Measurements from ENCODE around the gene PRH2.

PRH2 gene

DNA sequence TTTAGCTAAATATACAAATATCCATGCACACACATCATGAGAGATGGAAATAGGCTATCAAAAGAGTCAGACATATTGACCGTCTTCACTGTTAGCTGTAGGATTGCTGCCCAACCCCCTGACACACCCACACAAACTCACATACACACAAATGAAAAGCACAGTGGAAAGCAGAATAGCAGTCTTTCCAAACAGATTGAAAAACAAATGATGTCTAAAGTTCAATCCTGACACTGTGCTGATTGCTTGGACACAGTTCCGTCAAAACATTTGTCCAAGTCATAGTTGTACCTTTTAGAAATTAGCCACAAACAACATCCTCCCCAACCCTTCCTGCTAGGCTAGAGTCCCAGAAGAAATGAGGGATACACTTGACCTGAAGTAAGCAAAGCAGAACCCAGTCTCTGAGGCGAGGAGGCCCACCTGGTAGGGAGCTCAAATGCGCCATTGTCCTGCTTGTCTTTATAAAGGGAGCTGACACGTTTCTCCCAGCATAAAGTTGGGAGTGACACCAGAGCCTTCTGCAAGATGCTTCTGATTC lies at the start of gene PRH2:
PRH2 (plus strand) TSS at position 491 of the 541 bp plus-strand sequence; CDS start at position 529, 38 bp downstream.
- DNase-seq = no peak

DNA sequence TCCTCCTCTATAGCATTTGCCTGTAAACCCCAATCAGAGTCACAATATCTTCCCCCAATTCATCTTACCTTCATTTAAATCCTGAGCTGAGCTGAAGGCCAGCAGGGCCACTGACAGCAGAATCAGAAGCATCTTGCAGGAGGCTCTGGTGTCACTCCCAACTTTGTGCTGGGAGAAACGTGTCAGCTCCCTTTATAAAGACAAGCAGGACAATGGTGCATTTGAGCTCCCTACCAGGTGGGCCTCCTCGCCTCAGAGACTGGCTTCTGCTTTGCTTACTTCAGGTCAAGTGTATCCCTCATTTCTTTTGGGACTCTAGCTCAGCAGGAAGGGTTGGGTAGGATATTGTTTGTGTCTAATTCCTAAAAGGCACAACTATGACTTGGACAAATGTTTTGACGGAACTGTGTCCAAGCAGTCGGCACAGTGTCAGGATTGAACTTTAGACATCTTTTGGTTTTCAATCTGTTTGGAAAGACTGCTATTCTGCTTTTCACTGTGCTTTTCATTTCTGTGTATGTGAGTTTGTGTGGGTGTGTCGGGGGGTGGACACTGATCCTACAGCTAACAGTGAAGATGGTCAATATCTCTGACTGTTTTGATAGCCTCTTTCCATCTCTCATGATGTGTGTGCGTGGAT lies 44.8 kb upstream of the PRH2 start, which contains the start of gene PRH1:
PRH1 (minus strand) TSS at position 170 of the 640 bp plus-strand sequence; CDS start at position 132, 38 bp downstream.
- no peak for DNase-seq

DNA sequence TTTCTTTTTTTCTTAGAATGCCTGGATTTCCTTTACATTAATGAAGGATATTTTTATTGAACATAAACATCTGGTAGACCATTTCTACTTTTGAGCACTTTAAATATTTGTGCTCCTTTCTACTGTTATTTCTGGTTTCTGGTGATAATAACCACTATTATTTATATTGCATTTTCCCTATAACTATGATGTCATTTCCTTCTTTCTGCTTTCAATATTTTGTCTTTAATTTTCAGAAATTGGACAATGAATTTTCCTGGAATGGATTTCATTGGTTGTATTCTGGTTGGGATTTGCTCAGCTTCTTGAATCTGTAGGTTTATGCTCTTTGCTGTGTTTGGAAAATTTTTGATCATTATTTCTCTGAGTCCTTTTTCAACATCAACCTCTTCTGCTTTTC lies 39.8 kb upstream of the PRH2 start:
- DNase-seq = no peak

DNA sequence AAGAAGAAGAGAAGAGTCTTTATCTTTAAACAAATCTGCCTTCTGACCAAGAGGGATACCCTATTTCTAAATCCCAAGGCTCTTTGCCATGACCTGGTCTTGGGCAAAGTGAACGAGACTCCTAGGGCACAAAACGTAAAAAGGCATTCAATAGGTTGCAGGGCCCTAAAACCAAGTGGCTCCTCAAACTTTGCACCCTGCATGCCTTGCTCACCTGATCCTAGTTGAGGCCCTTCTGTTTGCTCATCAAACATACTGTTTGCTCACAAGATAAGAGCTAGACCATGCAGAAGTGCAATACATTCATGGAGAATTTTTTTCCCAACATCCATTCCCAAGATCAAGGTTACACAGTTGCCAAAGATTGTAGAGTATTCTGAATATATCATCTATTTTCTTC lies 37.1 kb upstream of the PRH2 start:
- no peak for DNase-seq

- no peak for DNase-seq
Observed at GRCh38 chr12:10896854-10897253, 32.2 kb upstream of the PRH2 start.

GRCh38 chr12:10900530-10900929 lies 28.5 kb upstream of the PRH2 start:
- DNase-seq = no peak

GRCh38 chr12:10900972-10901371 lies 28.1 kb upstream of the PRH2 start:
- no peak for DNase-seq

DNA sequence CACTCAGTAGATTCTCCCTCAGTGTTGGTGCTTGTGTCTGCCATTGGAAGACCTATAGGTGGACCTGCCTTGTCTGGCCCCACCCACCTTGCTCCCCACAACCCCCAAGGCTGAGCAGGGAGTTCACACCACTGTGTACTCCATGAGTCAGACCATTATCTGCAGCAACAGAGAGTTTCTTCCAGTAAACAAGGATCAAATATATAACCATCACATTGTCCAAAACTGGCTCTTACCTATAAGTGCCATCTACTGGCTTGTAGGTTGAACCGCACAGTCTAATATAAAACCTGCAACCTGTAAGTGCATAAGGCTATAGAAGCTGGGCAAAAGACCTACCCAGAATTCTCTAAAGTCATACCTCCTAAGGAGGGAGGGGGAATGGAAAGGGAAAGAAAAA lies 27.6 kb upstream of the PRH2 start:
- no peak for DNase-seq

DNA sequence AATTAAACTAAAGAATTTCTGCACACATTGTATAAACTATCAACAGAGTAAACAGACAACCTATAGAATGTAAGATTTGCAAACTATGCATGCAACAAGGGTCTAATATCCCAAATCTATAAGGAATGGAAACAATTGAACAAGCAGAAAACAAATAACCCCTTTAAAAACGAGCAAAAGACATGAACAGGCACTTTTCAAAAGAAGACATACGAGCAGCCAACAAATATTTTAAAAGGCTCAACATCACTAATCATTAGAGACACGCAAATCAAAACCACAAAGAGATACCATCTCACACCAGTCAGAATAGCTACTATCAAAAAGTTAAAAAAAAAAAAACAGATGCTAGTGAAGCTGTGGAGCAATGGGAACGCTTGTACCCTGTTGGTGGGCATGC lies 24.4 kb upstream of the PRH2 start:
- no peak for DNase-seq

- no peak for DNase-seq
Observed at GRCh38 chr12:10909462-10909861, 19.6 kb upstream of the PRH2 start, which contains the start of gene TAS2R13. TAS2R13 (minus strand) TSS chr12:10909562; CDS start chr12:10909298, 264 bp downstream.

GRCh38 chr12:10910380-10910779 lies 18.7 kb upstream of the PRH2 start:
- DNase-seq = no peak

- DNase-seq = no peak
Observed at GRCh38 chr12:10919809-10920208, 9.2 kb upstream of the PRH2 start.

DNA sequence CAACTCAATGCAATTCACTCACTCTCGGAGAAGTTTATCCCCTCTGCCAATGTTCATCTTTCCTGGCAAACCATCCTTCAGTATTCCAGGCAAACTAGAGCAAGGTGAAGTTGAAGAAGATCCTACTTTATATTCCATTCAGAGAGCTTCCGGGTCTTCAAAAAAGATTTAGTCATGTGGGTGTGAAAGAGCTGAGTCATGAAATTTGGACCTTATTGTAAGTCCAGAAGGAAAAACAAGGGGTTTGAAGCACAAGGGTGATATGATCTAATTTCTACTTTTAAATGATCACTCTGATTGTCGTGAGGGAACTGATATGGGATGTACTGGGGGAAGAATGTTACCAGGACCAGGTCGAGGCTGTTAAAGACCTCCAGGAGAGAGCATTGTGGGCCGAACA lies 2.8 kb upstream of the PRH2 start:
- DNase-seq = no peak

- peak; percentile 3 to 25 for DNase-seq
Observed at GRCh38 chr12:10936506-10936905, 7.5 kb downstream of the PRH2 start.

GRCh38 chr12:10939163-10939562 lies 10.1 kb downstream of the PRH2 start, which contains the start of gene TAS2R14:
TAS2R14 (minus strand) TSS chr12:10939263; CDS start chr12:10939207, 56 bp downstream.
- DNase-seq = no peak

- no peak for DNase-seq
Observed at GRCh38 chr12:10940389-10940788, 11.4 kb downstream of the PRH2 start.

DNA sequence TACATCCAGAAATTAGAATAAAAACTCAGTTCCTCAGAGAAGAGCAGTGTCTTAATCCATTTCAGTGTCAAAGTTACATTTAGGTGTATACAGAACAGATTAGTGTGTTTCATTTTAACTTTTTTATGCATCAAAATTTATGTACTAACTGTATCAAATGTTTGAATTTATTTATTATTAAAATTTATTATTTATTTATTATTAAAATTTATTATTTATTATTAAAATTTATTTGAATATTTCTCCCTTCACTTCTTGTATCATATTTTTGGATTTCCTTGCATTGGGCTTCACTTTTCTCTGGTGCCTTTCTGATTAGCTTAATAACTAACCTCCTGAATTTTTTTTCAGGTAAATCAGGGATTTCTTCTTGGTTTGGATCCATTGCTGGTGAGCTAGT lies 12.3 kb downstream of the PRH2 start:
- DNase-seq = no peak

GRCh38 chr12:10941916-10942607 lies 13.0 kb downstream of the PRH2 start:
- DNase-seq = no peak

DNA sequence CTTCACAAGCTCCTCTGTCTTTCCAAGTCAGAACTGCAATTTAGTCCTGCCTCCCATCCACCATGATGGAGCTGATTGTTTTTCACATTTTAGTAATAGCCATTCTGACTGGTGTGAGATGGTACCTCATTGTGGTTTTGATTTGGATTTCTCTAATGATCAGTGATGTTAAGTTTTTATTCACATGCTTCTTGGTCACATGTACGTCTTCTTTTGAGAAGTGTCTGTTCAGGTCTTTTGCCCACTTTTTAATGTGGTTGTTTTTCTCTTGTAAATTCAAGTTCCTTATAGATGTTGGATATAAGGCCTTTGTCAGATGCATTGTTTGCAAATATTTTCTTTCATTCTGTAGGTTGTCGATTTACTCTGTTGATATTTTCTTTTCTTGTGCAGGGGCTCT lies 14.1 kb downstream of the PRH2 start:
- no peak for DNase-seq

DNA sequence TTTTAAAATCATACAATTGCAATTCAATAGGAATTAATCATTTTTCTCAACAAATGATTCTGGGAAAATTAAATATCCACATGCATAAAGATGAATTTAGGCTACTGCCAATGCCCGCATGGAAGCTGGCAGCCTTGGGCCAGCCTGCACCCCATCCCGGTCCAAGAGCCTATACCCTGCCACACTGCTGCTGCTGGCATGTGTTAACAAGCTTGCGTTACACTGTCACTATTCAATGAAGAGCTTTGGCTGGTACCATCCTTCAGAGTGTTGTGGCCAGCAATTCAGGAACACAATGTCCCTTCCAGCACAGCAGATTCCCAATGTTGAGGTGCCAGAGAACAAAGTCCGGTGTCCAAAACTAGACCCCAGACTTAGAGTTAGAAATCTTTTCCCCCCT lies 23.6 kb downstream of the PRH2 start:
- DNase-seq = no peak

GRCh38 chr12:10956085-10956484 lies 27.0 kb downstream of the PRH2 start:
- DNase-seq = no peak

DNA sequence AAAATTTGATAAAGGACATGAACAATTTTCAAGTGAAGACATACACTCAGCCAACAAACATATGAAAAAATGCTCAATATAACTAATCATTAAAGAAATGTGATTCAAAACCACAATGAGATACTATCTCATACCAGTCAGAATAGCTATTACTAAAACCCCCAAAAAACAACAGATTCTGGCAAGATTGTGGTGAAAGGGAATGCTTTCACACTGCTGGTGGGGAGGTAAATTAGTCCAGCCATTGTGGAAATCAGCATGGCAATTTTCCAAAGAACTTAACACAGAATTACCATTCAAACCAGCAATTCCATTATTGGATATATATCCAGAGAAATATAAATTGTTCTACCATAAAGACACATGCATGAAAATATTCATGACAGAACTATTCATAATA lies 28.7 kb downstream of the PRH2 start:
- no peak for DNase-seq

GRCh38 chr12:10959804-10960203 lies 30.8 kb downstream of the PRH2 start:
- no peak for DNase-seq

DNA sequence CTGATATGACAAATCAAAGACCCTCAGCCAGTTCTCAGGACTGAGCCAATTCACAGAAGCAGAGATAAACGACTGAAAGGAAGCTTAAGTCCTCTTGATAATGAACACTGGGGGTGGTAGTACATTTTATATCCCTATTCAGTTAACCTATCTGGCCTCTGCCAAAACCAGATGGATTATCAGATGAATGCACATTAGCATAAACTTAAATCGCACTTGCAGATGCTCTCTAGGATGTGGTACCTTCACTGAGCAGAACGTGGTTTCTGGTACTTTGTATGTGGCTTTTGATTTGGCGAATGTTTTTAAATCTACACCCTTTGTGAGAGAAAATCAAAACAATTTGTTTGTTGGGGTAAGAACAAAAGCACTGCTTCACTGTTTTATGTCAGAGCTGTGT lies 31.2 kb downstream of the PRH2 start:
- no peak for DNase-seq

All from inflammatory macrophage treated with lipopolysaccharide for 1 hour (primary cell).